Body of pancreas (tissue), 4 donors: ENCODE measurements around the gene CYSLTR2. TPM values are rescaled to one million over a fixed set of nuclear protein-coding genes. Genes with fewer than 3 reads are reported as not detected.
"Not testable (repeated sequence)": the region's sequence is repeated elsewhere in the genome, so short reads cannot be mapped to it uniquely, and the experiment has no call there.

ENCODE experiments used
- ATAC-seq: fragments of 150-250 bp; one replicate; pipeline ENCODE4 v1.9.1; 2016
- DNase-seq, 4 donors: peaks; one replicate each; pipeline ENCODE4 v3.0.0-alpha.2; 2019
- H3K27ac ChIP-seq, 4 donors: fragments of 200-600 bp; sonication (generic); 1 replicate in 3 of 4; 2 replicates in 1 of 4; pipeline versions ENCODE4 v1.5.1 to v1.6.1; 2016 to 2019; ENCODE audit warnings: mild to moderate bottlenecking in 1 of 4, mixed read lengths in 1 of 4, moderate library complexity in 1 of 4
- H3K27me3 ChIP-seq, 2 donors: fragments of 200-600 bp; sonication (generic); one replicate each; pipeline ENCODE4 v1.6.0; 2016; ENCODE audit warnings: mild to moderate bottlenecking in 1 of 2
- H3K36me3 ChIP-seq, 2 donors: fragments of 200-600 bp; sonication (generic); replicated peaks in 1 of 2; 2 replicates each; pipeline ENCODE4 v1.5.1; 2016; ENCODE audit warnings: low read depth in 2 of 2; ENCODE audit not compliant: insufficient read depth in 1 of 2
- H3K4me1 ChIP-seq: fragments of 200-600 bp; sonication (generic); one replicate; pipeline ENCODE4 v1.6.0; 2016
- H3K4me3 ChIP-seq, 2 donors: fragments of 200-600 bp; sonication (generic); 1 replicate in 1 of 2; 2 replicates in 1 of 2; pipeline ENCODE4 v1.5.1; 2016 to 2019
- H3K9me3 ChIP-seq, 3 donors: fragments of 200-600 bp; sonication (generic); 1 replicate in 2 of 3; 2 replicates in 1 of 3; pipeline ENCODE4 v1.5.1; 2016
- POLR2A ChIP-seq, 3 donors: fragments of 450-650 bp; IDR thresholded peaks; one replicate each; pipeline ENCODE4 v1.6.1; 2016; ENCODE audit warnings: antibody characterized with exemption in 3 of 3, mild to moderate bottlenecking in 2 of 3
- WGBS, 2 donors: methylation state at CpG; one replicate each; pipeline ENCODE4 v1.1.5; 2017; 5-methylcytosine and 5-hydroxymethylcytosine counted together
- intact Hi-C: fragments of 100-400 bp; cut with DNase I; formaldehyde crosslinking; loops from one replicate; pipeline ENCODE4 v1.15.1; 2023
- total RNA-seq, 2 donors: library from RNA; depleted of rRNA; stranded (reverse); fragments of >200 nt; gene quantifications; one replicate each; pipeline ENCODE4 v1.1.0, GENCODE V29; 2016
- TF ChIP-seq, protein P1 (sequence below), 7 experiments: fragments of 450-650 bp in 4 of 7; fragments of 200-600 bp in 3 of 7; sonication (generic) in 3 of 7; IDR thresholded peaks; one replicate each; pipeline ENCODE4 v1.5.1; 2016 to 2019; ENCODE audit warnings: antibody characterized with exemption in 7 of 7

Gene CYSLTR2
- total RNA-seq, 2 donors from 2014 or later, result 0.52 TPM; not detected in 1

DNA sequence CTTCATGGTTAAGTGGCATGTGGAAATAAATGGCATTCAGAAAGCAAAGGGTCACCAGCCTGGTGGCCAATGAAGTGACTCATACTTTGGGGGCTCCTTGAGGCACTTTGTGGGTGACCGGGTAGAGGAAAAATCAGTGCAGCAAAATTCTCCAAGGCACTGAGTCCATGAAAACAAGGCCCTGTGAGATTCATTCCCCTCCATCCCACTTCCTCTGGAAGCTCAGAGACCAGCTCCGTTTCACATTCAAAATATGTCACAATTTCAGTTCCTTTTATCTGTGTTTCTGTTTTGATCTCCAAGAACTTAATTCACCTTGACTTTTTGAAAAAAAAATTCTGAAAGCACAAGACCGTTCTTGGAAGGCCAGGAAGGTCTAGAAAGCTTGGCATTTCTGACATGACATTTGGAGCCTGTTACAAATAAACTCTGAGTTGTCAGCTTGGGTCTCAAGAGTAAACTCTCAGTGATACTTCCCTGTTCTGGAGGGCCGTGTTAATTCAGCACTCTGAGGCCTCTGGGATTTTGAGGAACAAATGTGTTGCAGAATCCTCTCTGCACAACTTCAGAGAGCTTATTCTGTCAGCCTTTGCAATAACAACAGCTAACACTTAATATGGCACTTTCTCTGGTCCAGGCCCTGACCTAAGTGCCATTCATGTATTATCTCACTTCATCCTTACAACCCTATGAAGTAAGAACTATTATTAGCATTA, 6.8 kb downstream of the CYSLTR2 start:
- peak; percentile 45 for ATAC-seq
- no peaks in the 10 kb centered on the region for H3K27me3 ChIP-seq
- no peak overlapping the region for H3K4me3 ChIP-seq
- intact Hi-C loops, result no loop called here
- peaks cover 25% of the 10 kb centered on the region for H3K4me1 ChIP-seq
- H3K9me3 ChIP-seq, result no peaks in the 10 kb centered on the region
- no peaks in the 10 kb centered on the region for H3K36me3 ChIP-seq
- peak overlapping the region in 3 of 4 donors; percentile 22 to 67 (median 32) for H3K27ac ChIP-seq
- WGBS, 2 donors, result 39 to 52% methylated on average over 4 of the region's 4 CpGs
- DNase-seq, result peak in 1 of 4 donors; percentile 45
- no peak for TF ChIP-seq POLR2A (IDR thresholded peaks at IDR 0.05)
- TF ChIP-seq, protein P1, sequence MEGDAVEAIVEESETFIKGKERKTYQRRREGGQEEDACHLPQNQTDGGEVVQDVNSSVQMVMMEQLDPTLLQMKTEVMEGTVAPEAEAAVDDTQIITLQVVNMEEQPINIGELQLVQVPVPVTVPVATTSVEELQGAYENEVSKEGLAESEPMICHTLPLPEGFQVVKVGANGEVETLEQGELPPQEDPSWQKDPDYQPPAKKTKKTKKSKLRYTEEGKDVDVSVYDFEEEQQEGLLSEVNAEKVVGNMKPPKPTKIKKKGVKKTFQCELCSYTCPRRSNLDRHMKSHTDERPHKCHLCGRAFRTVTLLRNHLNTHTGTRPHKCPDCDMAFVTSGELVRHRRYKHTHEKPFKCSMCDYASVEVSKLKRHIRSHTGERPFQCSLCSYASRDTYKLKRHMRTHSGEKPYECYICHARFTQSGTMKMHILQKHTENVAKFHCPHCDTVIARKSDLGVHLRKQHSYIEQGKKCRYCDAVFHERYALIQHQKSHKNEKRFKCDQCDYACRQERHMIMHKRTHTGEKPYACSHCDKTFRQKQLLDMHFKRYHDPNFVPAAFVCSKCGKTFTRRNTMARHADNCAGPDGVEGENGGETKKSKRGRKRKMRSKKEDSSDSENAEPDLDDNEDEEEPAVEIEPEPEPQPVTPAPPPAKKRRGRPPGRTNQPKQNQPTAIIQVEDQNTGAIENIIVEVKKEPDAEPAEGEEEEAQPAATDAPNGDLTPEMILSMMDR (IDR thresholded peaks at IDR 0.05), result no peak

DNA sequence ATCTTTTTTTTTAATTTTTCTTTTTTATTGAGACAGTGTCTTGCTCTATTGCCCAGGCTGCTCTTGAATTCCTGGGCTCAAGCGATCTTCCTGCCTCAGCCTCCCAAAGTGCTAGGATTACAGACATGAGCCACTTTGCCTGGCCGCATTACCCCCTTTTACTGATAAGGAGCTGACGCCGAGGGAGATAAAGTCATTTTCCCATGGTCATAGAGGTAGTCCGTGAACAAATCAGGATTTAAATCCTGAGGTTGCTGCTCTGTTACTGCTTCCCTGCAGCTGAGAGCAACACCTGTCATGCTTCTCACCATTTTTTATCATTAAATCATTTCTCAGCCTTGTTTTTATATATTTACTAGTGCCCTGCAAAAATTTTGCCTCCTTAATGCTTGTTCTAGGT, 7.4 kb downstream of the CYSLTR2 start:
- no peaks in the 10 kb centered on the region for H3K9me3 ChIP-seq
- H3K4me1 ChIP-seq, result peaks cover 25% of the 10 kb centered on the region
- DNase-seq (no peak), ATAC-seq (peak; percentile 27)
- intact Hi-C loops, result no loop called here
- WGBS, 2 donors, result 42 to 44% methylated on average over 5 of the region's 5 CpGs
- H3K27me3 ChIP-seq, result no peaks in the 10 kb centered on the region
- no peak for TF ChIP-seq POLR2A (IDR thresholded peaks at IDR 0.05)
- TF ChIP-seq, protein P1 (IDR thresholded peaks at IDR 0.05), result no peak
- peak overlapping the region in 1 of 4 donors; percentile 67 for H3K27ac ChIP-seq
- no peak overlapping the region for H3K4me3 ChIP-seq
- H3K36me3 ChIP-seq, result no peaks in the 10 kb centered on the region

GRCh38 chr13:48662226-48662625, 8.5 kb downstream of the CYSLTR2 start:
- H3K4me3 ChIP-seq, result no peak overlapping the region
- ATAC-seq (no peak), DNase-seq (no peak)
- no peaks in the 10 kb centered on the region for H3K27me3 ChIP-seq
- H3K27ac ChIP-seq, result no peak overlapping the region
- intact Hi-C loops, result no loop called here
- no peaks in the 10 kb centered on the region for H3K36me3 ChIP-seq
- 75 to 78% methylated on average over 1 of the region's 1 CpG for WGBS, 2 donors
- H3K4me1 ChIP-seq, result peaks cover 16% of the 10 kb centered on the region
- no peaks in the 10 kb centered on the region for H3K9me3 ChIP-seq
- TF ChIP-seq, protein P1 (IDR thresholded peaks at IDR 0.05), result no peak
- no peak for TF ChIP-seq POLR2A (IDR thresholded peaks at IDR 0.05)

DNA sequence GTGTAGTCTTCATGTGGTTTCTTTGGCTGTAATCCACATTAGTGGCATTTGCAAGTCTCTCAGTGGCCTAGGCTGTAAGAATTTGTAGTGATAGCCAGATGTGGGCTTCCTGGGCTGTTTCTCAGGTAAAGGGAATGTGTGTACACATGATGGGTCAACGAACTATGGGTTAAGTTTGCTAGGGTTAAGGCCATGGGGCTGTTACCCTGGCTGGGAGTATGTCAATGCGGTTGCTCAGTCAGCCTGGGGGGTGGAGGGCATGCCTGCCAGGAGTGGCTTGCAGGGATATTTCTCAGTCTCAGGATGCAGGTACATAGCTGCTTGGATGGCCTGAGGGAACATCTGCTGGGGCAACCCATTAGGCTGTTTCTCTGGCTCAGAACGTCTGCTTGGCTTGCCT, 13.4 kb downstream of the CYSLTR2 start:
- TF ChIP-seq, protein P1 (IDR thresholded peaks at IDR 0.05), result no peak
- no peak for TF ChIP-seq POLR2A (IDR thresholded peaks at IDR 0.05)
- intact Hi-C loops, result no loop called here
- no peak for DNase-seq

DNA sequence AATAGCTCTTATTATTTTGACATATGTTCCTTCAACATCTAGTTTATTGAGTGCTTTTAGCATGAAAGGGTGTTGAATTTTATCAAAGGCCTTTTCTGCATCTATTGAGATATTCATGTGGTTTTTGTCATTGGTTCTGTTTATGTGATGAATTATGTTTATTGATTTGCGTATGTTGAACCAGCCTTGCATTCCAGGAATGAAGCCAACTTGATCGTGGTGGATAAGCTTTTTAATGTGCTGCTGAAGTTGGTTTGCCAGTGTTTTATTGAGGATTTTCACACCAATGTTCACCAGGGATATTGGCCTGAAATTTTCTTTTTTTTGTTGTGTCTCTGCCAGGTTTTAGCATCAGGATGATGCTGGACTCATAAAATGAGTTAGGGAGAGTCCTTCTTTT, 17.7 kb downstream of the CYSLTR2 start:
- ATAC-seq, H3K27ac ChIP-seq, DNase-seq, intact Hi-C loops, H3K4me1 ChIP-seq, H3K27me3 ChIP-seq, H3K36me3 ChIP-seq, H3K9me3 ChIP-seq, H3K4me3 ChIP-seq: not testable (repeated sequence)
- 52 to 59% methylated on average over 2 of the region's 2 CpGs for WGBS, 2 donors

More for the DNA sequence above, 13.4 kb downstream of the CYSLTR2 start:
- Histone ChIP-seq H3K36me3 (no peaks in the 10 kb centered on the region), H3K27me3 (no peaks in the 10 kb centered on the region), H3K27ac (no peak overlapping the region), H3K4me1 (no peaks in the 10 kb centered on the region), H3K4me3 (no peak overlapping the region), H3K9me3 (no peaks in the 10 kb centered on the region)
- no peak for ATAC-seq
- 58 to 93% methylated on average over 3 of the region's 3 CpGs for WGBS, 2 donors
